Middle frontal gyrus (tissue), 1 donor: ENCODE results near the gene ZNF784.

Experiments used
- DNase-seq: peaks from one replicate; pipeline ENCODE4 v3.0.0-alpha.2; 2015; ENCODE audit warnings: low spot score; ENCODE audit errors: extremely low spot score

ZNF784 gene

GRCh38 chr19:55624109-55625003, at the start of gene ZNF784:
Gene ZNF784, minus strand, starts transcription at chr19:55624566. Its CDS starts 5 bp downstream, at chr19:55624561.
- DNase-seq = peak; percentile 79

- no peak for DNase-seq
Observed at GRCh38 chr19:55673889-55674288, 49.5 kb upstream of the ZNF784 start.

- no peak for DNase-seq
Observed at GRCh38 chr19:55673465-55673864, 49.1 kb upstream of the ZNF784 start.

GRCh38 chr19:55672418-55672817, 48.1 kb upstream of the ZNF784 start:
- no peak for DNase-seq

GRCh38 chr19:55671054-55671378, 46.6 kb upstream of the ZNF784 start:
- no peak for DNase-seq

- DNase-seq = no peak
Observed at GRCh38 chr19:55670280-55671053, 46.1 kb upstream of the ZNF784 start.

GRCh38 chr19:55669418-55670279, 45.3 kb upstream of the ZNF784 start:
- no peak for DNase-seq

GRCh38 chr19:55668603-55669348, 44.4 kb upstream of the ZNF784 start:
- DNase-seq = no peak

GRCh38 chr19:55667958-55668357, 43.6 kb upstream of the ZNF784 start:
- no peak for DNase-seq

GRCh38 chr19:55667511-55667910, 43.1 kb upstream of the ZNF784 start:
- no peak for DNase-seq

- DNase-seq = no peak
Observed at GRCh38 chr19:55667006-55667381, 42.6 kb upstream of the ZNF784 start.

GRCh38 chr19:55666343-55667005, 42.1 kb upstream of the ZNF784 start:
- DNase-seq = no peak

- DNase-seq = no peak
Observed at GRCh38 chr19:55663846-55664536, 39.6 kb upstream of the ZNF784 start.

GRCh38 chr19:55661826-55662225, 37.5 kb upstream of the ZNF784 start:
- DNase-seq = no peak

- no peak for DNase-seq
Observed at GRCh38 chr19:55660991-55661390, 36.6 kb upstream of the ZNF784 start.

GRCh38 chr19:55660404-55660803, 36.0 kb upstream of the ZNF784 start:
- no peak for DNase-seq

GRCh38 chr19:55659822-55660221, 35.5 kb upstream of the ZNF784 start:
- no peak for DNase-seq

- no peak for DNase-seq
Observed at GRCh38 chr19:55658846-55659459, 34.6 kb upstream of the ZNF784 start.

- DNase-seq = no peak
Observed at GRCh38 chr19:55656988-55657747, 32.8 kb upstream of the ZNF784 start.
